Measurements from ENCODE around the gene MPZ.

The MPZ gene

GRCh38 chr1:161311595-161312181 is 1.9 kb upstream of the MPZ start:
- H3K4me3 ChIP-seq (replicated peaks; ENCODE audit: low read depth, low read length): no peak overlapping the region
- TF ChIP-seq CTCF (IDR thresholded peaks at IDR 0.05; ENCODE audit: low read length, missing control alignments): no peak
- no peak for DNase-seq (ENCODE audit: low read depth)

GRCh38 chr1:161307892-161308638 is 1.7 kb downstream of the MPZ start:
- TF ChIP-seq CTCF (IDR thresholded peaks at IDR 0.05; ENCODE audit: low read length, missing control alignments): no peak
- H3K4me3 ChIP-seq (replicated peaks; ENCODE audit: low read depth, low read length): no peak overlapping the region
- DNase-seq (ENCODE audit: low read depth): peak; percentile 51

- no peak overlapping the region for H3K4me3 ChIP-seq (replicated peaks; ENCODE audit: low read depth, low read length)
- DNase-seq (ENCODE audit: low read depth): peak; percentile 54
- TF ChIP-seq CTCF (IDR thresholded peaks at IDR 0.05; ENCODE audit: low read length, missing control alignments): no peak
These were observed 2.5 kb downstream of the MPZ start for GRCh38 chr1:161307230-161307768.

GRCh38 chr1:161305867-161306519 is 3.8 kb downstream of the MPZ start:
- H3K4me3 ChIP-seq (replicated peaks; ENCODE audit: low read depth, low read length): peak overlapping the region; percentile 75
- peak; percentile 77 for DNase-seq (ENCODE audit: low read depth)
- TF ChIP-seq CTCF (IDR thresholded peaks at IDR 0.05; ENCODE audit: low read length, missing control alignments): peak; percentile 27

- DNase-seq (ENCODE audit: low read depth): no peak
- H3K4me3 ChIP-seq (replicated peaks; ENCODE audit: low read depth, low read length): peak overlapping the region; percentile 75
- TF ChIP-seq CTCF (IDR thresholded peaks at IDR 0.05; ENCODE audit: low read length, missing control alignments): no peak
These were observed 4.6 kb downstream of the MPZ start for GRCh38 chr1:161304927-161305866.

GRCh38 chr1:161300478-161300877 is 9.3 kb downstream of the MPZ start:
- H3K4me3 ChIP-seq (replicated peaks; ENCODE audit: low read depth, low read length): no peak overlapping the region
- no peak for TF ChIP-seq CTCF (IDR thresholded peaks at IDR 0.05; ENCODE audit: low read length, missing control alignments)
- no peak for DNase-seq (ENCODE audit: low read depth)
